NCI-H128 (cell line): ENCODE data around the gene SMG7.

Experiments
- DNase-seq: peaks from one replicate; lab custom pipeline; 2025; ENCODE audit not compliant: unreplicated experiment; lab: John Stamatoyannopoulos, UW

Gene SMG7

DNA sequence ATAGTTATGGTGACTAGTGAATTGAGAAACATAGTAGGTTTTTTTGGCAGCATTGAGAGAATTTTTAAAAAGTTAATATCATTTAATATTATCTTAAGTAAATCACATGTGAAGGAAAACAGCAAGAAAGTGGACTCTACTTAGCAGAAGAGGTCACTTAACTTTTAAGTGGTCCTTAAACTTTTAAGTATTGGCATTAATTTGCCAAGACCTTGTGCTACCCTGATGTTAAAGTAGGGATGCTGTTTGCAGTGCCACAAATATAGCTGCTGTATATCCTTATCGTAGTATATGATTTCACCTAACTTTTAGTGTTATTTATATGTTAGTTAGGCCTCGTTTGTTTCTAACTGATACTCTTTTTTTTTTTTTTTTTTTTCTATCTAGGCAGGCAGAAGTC lies 40.2 kb downstream of the SMG7 start:
- no peak for DNase-seq

DNA sequence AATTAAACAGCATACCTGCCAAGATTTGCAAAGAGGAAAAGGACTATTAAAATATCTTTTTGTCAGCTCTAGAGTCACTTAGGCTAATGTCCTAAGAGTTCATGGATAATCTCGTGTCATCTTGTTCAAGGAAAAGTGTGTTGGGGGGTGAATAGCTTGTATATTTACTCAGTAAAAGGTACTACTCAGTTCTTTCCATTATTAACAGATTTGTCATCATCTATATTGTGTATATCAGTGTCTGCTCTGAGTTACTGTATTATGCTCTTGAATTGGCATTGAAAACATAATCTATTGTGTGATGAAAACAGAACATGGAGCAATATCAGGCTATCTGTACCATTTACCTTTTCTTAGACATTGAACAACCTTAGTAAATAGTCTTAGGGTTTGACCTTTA lies 41.9 kb downstream of the SMG7 start:
- DNase-seq, result no peak

DNA sequence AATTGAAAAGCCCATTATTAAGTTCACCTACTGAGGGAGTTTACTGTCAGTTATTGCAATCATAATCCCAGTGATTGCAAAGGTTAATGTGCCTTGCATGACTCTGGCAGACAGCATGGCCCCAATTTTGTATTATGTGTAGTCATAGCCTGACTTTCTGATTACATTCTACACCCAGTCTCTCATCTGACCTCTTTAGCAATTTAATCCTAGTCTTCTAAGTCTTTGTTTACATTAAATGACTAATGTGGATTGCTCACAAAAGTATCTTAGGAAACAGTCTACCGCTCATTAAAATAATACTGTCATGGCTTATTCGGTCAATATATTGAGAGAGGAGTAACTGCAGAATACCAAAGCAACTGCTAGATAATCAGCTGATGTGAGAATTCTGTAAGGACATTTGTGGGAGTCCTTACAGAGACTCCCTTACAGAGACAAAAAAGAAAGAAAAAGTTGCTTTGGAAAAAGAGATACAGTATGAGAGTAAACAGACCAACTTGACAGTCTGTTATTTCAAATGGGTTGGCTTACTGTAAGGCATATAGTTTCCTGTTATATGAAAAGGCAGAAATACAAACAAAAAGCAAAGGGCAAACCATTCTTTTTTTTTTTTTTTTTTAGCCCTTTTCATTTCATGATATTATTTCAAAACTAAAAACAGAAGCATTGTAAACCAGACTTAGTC lies 42.8 kb downstream of the SMG7 start:
- DNase-seq, result no peak

DNA sequence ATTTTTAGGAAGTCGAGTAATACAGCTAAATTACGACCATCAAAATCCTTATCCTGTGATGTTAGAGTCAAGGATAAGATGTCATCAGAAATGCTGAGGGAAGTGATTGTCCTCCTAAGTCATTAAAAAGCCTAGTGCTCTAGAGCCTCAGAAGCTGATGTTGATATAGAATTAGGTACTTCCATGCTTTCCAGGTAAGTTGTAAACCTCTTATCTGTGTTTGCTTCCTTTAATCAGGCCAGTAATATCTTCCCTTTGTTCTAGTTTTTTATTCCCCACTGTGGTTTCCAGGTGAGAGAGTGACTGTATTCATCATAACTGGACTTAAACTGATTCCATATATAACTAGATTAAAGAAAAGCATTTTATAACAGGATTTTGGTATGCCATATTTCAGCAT lies 44.4 kb downstream of the SMG7 start:
- no peak for DNase-seq

DNA sequence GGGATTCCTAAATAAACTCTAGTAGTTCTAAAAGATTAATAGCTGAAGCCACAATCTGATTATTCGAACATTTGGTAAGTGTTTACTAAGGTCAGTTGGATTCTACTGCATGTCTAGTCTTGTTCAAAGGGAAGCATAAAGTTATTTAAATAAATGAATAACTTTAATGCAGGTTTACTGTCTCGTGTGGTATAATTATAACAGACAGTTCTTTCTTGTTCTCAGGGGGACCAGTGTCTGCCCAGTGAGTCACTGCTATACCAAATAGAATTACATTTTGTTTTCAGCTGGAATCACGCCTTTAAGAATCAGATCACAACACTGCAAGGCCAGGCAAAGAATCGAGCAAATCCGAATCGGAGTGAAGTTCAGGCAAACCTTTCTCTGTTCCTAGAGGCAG lies 45.1 kb downstream of the SMG7 start:
- DNase-seq, result no peak

DNA sequence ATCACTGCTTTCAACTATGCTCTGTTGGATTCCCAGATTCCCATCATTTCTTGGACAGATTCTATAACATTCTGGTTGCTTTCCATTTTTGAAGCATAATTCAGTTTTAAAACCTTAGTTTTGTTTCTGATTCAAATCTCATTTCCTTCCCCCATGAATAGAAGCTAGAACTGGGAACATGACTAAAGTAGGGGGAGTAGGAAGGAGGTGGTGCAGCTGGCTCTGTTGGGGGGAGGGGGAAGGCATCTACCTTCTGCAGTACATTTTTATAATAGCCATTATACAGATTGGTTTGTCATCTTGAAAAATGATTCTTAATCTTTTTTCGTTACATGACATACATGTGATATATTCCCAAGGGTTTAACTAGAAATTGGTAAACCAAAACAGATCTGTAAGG lies 48.1 kb downstream of the SMG7 start:
- DNase-seq, result no peak

DNA sequence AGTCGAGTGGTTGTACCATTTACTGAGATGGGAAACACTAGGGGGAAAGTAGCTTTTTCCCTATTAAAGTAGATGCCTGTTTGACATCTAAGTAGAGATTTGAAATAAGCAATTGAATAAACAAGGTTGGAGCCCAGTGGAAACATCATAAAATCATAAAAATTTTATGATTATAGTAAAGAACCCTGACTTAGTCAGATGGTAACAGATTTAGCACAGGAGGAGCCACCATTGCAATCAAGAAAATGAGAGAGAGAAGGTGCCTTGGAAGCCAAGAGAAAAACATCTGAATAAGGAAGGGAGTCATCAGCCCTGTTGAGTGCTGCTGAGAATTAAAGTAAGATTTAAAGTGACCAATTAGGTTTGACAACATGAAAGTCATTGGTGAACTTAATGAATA lies 49.8 kb downstream of the SMG7 start:
- DNase-seq, result no peak

DNA sequence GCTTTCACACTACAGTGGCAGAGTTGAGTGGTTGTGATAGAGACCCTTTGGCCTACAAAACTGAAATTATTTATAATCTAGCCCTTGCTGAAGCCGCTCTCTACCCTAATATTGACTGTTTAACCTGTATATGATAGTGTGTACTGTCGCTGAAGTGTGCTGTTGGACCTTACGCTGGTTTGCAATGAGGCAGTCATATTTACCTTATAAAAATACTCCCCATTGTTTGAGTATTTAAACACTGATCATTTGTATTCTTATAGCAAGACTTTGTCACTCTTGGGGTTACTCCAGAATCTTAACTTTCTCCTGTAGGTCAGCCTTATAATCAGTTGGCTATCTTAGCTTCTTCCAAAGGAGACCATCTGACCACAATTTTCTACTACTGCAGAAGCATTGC lies 56.3 kb downstream of the SMG7 start:
- no peak for DNase-seq

DNA sequence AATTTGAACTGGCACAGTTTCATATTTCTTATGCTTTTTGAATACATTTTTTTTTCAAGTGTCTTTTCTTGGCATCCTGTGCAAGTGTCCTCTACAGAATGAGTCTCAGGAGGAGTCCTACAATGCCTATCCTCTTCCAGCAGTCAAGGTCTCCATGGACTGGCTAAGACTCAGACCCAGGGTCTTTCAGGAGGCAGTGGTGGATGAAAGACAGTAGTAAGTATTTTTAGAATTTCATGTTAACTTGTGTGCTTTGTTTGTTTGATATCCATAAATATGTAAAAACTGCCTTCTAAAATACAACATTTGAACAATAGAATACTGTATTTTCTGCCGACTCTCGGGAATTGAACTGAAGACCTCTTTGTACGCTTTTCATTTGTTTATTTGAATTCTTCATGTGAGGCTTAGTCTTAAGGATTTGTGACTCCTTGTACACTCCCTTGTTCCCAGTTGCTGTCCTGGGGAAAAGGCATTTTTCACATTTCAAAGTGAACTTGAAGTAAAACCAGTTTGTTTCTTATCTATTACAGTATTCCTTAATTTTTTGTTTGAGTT lies 61.4 kb downstream of the SMG7 start:
- no peak for DNase-seq

DNA sequence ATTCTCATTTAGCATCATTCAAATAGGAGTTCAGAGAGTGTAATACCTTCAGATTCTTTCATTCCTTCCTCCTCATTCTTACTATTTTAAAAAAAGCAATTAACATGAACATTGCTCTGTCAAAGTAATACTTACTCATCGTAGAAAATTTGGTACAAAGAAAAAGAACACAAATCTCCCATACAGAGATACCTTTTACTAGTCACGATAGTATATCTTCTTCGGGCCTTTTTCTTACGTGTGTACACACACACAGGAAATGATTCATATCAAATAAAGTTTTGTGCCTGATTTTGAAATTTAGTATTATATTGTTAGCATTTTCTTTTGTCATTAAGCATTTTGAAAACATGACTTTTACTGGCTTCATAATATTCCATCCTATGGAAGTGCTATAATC lies 65.1 kb downstream of the SMG7 start:
- no peak for DNase-seq

DNA sequence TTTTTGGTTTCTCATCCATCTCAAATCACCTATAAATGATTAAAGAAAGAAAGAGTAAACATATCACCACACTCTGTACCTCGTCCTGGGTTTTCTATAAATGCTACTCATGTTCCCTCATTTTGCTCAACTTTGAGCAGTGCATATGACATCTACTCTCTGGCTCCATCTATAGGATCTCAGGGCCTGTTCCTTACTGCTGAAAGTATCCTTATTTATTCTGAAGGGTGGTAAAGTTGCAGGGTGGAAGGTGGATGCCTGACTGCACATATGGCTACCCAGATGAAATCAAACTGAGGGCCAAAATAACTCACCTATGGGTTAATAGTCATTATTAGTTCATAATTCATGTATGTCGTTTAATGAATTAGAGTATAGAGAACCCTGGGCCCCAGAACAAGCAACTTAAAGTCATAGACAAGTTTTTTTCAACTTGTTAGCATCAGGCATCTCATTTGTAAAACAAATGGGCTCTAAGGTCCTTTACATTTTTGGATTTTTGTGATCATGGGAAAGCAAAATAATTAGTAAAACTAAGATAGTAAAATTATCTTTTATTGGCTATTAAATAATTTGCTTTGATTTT lies 71.4 kb downstream of the SMG7 start:
- no peak for DNase-seq

DNA sequence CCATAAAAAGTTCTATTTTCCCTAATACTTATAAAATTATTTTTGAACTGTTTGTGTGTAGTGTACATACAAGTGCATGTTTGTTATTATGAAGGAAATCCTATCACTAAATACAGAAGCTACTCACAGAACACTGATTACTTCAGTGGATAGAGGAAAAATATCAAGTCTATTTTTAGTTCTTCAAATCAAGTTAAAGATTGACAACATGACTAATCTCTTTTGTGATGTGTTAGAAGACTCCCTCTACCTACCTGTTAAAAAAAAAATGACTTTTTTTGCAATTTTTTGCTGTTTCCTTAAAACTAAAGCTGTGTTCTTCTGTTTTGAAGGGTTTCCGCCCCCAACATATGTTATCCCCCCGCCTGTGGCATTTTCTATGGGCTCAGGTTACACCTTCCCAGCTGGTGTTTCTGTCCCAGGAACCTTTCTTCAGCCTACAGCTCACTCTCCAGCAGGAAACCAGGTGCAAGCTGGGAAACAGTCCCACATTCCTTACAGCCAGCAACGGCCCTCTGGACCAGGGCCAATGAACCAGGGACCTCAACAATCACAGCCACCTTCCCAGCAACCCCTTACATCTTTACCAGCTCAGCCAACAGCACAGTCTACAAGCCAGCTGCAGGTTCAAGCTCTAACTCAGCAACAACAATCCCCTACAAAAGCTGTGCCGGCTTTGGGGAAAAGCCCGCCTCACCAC lies 72.4 kb downstream of the SMG7 start:
- no peak for DNase-seq

DNA sequence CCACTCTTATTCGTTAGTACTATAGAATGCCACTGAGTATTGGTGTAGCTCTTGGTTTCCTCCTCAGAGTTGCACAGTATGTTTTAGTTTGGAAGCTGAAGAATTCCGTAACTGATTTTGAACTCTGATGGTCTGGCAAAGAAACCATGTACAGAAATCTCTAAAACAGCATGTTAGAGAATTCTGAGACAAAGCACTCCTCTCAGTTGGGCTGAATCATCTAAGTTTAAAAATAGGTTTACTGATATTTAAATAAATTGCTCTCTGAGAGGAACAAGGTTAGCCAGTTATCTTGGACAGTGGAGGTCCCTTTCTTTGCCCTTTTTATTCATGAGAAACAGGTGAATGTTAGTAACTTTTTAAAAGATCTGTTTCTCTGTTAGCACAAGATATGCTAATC lies 74.1 kb downstream of the SMG7 start:
- no peak for DNase-seq

DNA sequence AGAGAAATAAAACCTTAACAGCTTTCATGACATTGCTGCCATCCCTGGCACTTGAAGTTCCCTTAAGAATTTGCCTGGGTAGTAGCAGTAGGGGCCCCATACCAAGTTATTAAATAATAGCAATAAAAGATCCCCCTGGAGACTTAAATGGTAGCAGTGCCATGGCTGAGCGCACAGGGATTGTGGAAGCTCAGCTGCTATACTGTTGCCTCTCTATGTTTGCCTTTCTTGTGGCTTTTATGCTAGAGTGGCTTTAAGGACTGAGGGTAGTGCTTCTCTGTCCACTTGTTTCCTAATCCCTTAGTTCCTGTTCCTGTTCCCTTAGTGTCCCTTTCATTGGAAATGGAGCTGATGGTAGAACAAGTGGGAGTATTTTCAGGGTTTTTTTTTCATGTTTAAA lies 75.8 kb downstream of the SMG7 start:
- peak; percentile 34 for DNase-seq

DNA sequence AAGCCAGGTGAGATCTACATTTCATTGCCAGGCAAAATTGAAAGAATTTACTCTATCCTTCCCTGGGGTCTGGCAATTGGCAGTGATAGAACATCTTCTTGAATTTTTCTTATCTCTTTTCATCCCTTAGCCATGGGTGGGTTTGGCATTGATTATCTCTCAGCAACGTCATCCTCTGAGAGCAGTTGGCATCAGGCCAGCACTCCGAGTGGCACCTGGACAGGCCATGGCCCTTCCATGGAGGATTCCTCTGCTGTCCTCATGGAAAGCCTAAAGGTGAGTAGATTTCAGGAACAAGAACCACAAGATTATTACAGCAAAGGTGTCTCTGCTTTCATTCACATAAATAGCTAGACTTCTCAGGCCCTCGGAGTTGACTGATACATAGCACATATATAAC lies 78.6 kb downstream of the SMG7 start:
- no peak for DNase-seq

DNA sequence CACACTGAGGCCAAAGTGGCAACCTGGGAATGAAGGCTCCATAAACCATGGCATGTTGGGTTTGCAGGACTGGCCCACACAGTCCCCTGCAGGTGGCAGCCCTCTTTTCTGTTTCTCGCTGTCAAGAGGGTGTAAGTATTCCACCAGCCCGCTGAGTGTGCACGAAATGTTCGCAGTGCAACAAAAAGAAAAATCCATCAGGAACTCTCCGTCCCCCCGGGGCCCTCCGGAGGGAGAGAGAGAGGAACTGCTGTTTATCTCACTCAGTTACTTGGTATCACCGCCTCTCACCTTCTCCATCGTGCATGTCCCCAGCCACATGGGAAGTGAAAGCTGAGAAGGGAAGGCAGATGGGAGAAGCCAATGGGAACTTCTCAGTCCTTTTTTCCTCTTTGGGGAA lies 79.6 kb downstream of the SMG7 start:
- DNase-seq, result no peak

DNA sequence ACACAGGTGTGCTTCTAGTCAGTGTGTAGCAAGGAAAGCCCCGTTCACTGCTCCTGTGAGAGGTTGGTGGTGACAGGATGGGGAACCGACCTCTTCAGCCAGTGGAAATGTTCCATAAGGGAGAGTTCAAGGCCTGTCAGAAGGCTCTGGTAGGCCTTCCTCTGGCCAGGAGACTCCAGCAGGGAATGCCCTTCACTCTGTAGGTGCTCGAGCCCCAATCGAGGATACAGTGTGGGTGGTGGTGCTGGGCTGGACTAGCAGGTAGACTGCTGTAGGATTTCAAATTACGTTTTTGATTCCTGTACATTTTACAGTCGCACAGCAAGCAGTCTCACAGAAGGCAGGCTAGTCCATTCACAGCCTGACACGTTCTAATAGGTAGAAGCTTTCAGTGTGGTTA lies 80.1 kb downstream of the SMG7 start:
- DNase-seq, result no peak

DNA sequence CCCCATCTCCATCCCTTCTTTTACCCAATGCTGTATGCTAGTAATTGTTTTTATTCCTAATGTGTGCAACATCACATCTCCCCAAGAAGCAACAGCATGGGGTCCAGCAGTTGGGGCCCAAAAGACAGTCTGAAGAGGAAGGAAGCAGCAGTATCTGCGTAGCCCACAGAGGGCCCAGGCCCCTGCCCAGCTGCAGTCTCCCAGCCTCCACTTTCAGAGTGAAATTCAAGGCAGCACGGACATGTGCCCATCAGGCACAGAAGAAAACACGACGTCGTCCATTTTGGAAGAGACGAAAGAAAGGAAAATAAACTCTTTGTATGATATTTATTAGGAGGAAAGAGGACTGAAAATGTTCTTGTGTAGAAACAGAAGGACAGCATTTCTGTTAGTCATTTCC lies 80.6 kb downstream of the SMG7 start:
- DNase-seq, result no peak

DNA sequence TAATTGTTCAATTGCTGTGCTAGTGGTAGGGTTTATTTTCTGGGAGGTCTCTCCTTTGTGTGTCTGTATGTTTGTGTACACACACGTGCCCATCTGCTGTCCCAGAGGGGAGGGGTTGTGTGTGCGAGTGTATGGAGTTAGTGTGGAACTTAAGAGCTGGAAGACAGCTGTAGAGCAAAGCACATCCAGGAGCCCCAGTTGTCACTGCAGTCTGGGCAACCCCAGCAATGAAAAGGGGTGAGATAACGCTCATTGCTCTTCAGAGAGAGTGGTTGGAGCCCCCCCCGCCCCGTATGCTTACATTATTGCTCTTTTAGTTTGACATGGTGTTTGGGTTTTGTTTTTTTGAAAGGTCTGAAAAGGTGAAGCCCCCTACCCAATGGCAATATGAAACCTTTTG lies 81.0 kb downstream of the SMG7 start:
- no peak for DNase-seq

DNA sequence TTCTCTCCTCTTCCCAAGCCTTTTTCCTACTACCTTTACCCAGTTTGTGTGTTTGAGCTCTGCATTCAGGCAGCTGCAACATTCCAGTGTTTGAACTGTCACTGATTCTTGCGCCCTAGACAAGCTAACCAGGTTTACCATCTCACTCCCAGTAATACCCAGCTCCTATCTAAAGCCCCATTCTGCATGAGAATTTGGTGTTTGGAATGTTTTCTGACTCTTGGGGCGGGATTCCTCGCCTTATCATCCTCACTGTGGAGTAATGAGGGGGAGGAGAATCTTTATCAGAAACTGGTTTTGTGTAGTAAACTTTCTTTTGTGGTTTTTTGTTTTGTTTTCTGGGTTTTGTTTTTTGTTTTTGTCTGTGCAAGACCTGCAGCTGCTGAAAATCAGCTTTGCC lies 81.5 kb downstream of the SMG7 start:
- no peak for DNase-seq

DNA sequence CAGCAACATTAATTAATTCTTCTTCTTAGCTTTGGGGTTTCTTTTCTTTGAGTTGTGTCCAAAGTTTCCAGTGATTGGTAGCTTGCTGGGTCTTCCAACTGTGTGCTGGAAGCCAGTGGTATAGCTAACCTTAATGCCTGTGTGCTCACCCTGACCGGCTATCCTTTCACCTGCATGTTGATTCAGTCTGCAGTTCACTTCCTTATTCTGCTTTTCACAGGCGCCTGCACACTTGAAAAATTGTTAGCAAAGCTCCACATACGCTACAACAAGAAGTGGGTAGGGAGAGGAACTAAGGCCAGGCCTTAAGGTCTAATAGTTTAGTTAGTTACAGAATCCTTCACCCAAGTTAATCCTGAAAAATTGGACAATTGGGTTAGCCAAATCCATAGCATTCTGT lies 82.3 kb downstream of the SMG7 start:
- no peak for DNase-seq

DNA sequence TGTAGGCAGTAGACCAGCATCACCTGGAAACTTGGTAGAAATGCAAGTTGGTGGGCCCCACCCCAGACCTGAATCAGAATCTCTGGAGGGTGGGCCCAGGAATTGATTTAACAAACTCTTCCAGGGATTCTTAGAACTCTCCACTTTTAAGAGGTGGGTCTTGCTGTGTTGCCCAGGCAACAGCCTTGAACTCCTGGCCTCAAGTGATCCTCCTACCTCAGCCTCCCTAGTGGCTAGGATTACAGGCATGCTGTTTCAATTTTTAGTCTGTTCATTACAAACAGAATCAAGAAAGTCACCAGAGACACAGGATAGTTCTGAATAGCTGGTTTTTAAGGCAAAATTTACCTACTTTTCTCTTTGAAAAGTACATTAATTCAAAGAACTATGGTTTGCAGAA lies 86.8 kb downstream of the SMG7 start:
- no peak for DNase-seq
